ENCODE data around the gene CDC6. TPM values are rescaled to one million over a fixed set of nuclear protein-coding genes. Genes with fewer than 3 reads are reported as not detected.

CDC6 gene
- total RNA-seq, 1 donor = 28.5 TPM

DNA sequence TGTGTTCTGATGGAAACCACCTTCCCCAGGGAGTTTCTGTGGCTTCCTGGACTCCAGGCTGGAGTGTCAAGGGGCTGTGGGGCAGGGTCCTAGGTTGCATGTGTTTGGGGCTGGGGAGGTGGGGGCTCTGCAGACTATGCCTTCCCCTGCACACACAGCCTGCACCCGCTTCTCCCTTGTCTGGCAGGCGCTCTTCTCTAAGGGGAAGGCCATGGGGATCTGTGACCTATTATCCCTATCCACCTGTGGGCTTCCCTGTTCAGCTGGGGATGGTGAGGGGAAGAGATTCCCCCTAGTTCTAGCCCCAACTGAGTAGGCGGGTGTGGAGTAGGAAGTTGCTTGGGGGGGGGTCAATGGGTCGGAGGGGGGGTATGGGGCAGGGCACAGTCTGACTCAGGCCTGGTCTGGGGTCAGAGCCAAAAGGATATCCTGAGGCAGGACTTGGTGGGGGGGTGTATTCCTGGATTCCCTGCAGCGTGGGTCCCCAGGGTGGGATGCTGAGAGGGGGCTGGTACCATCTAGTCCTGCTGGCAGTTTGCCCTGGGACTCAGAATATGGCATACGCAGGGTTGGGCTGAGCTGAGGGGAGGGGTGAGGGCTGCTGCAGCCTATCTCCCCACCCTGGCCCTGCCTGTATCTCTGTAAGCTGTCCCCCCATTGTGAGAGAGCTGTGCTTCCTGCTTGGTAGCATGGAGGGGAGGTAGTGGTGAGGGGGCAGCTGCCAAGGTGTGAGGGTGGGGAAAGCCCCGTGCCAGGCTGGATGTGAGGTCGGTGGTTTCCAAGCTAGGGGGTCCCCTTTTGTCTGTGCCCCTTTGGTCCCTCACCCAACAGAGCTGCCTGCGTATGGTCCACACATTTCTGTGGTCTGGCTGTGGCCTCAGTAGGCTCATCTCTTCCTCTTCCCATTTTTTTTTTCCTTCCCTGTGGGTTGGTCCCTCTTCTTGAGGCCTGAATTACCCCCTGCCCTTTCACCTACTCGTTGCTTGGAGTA is 36.0 kb downstream of the CDC6 start:
- TF ChIP-seq, protein P1, sequence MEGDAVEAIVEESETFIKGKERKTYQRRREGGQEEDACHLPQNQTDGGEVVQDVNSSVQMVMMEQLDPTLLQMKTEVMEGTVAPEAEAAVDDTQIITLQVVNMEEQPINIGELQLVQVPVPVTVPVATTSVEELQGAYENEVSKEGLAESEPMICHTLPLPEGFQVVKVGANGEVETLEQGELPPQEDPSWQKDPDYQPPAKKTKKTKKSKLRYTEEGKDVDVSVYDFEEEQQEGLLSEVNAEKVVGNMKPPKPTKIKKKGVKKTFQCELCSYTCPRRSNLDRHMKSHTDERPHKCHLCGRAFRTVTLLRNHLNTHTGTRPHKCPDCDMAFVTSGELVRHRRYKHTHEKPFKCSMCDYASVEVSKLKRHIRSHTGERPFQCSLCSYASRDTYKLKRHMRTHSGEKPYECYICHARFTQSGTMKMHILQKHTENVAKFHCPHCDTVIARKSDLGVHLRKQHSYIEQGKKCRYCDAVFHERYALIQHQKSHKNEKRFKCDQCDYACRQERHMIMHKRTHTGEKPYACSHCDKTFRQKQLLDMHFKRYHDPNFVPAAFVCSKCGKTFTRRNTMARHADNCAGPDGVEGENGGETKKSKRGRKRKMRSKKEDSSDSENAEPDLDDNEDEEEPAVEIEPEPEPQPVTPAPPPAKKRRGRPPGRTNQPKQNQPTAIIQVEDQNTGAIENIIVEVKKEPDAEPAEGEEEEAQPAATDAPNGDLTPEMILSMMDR (IDR thresholded peaks at IDR 0.05; ENCODE audit: insufficient read depth, low read depth, low read length) = no peak
- H3K4me3 ChIP-seq (ENCODE audit: low read depth, low read length) = no peak overlapping the region
- no peak for DNase-seq (ENCODE audit: low read depth)

DNA sequence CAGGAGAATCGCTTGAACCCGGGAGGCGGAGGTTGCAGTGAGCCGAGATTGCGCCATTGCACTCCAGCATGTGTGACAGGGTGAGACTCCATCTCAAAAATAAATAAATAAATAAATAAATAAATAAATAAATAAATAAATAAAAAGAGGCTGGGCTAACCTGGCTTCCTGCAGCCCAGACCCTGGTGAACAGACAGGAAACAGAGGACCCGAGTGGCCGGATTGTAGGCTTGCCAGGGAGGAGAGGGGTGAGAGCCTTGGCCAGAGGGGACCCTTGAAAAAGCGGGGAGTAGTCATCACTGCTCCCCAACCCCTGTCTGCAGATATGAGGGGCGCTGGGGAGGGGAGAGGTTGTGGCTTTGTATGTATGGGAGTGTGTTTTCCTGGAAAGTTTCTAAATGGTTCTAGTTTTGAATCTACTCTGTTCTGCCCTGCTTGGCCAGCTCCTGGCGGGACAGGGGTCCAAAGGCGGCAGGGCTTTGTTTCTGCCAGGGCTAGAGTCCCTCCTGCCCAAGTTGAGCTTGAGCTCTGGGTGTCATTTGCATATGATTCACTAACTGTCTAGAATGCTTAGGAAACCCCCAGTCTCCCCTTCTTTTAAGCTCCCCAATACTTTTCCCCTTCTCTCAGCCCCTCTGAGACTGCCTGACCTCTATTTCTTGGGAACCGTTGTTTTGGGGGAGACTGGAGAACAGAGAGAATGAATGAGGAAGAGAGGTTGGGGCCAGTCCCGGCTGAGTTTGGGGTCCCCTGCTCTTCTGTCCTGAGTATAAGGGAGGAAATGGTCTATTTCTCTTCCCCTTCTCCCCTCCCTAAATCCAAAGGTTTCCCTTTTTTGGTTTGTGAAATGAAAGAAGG is 37.7 kb downstream of the CDC6 start:
- DNase-seq (ENCODE audit: low read depth) = no peak
- TF ChIP-seq, protein P1 (IDR thresholded peaks at IDR 0.05; ENCODE audit: insufficient read depth, low read depth, low read length) = no peak

DNA sequence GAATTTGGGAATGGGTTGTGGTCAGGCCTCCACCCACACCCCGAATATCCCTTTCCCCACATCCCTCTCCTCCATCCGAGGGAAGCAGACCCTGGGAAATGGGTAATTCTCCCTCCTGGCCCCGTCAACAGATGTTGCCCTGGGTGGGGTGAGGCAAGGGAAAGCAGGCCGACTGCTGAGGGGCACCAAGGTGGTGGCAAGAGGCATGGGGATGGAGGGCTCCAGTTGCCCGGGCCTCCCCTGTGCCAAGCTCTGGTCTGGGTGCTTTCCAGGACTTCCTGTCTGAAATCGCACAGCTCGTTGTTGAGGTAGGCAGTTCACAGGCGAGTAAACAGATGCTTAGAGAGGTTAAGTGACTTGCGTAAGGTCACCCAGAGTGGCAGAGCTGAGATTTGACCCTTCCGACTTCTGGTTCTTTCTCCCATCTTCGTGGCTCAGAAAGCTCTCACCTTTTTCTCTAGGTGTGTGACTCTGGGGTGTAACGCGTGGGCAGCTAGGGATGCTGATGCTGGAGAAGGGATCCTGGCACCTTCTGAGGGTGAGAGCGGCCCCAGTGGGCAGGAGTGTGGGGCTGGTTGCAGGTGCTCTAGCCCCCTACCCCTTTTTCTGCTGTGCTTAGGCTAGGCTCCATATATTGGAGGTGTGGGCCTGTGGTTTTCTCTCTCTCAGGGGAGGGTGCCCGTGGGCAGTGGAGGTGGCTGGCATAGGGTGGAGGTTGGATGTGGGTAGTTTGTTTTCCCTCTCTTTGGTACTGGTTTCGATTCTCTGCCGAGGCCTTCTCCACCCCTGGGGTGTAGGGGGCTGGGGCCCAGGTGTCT is 38.5 kb downstream of the CDC6 start:
- TF ChIP-seq, protein P1 (IDR thresholded peaks at IDR 0.05; ENCODE audit: insufficient read depth, low read depth, low read length) = no peak
- DNase-seq (ENCODE audit: low read depth) = no peak
- H3K4me3 ChIP-seq (ENCODE audit: low read depth, low read length) = no peak overlapping the region

More for the DNA sequence above, 37.7 kb downstream of the CDC6 start:
- H3K4me3 ChIP-seq (ENCODE audit: low read depth, low read length) = no peak overlapping the region

DNA sequence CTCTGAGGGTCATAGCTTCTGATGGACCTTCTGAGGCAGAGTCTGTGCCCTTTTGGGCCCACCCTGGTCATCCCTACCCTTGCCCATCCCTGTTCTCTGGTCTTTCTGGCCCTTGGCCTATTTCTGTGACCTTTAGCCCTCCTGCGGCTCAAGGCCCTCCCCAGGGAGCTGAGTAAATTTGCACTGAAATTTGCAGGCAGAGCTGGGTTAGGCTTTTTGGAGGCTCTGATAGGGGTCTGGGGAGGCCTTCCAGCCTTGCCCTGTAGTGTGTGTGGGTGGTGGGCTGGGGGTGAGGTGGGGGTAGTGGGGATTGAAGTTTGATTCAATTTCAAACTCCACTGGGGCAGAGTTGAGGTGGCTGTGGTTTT is 39.1 kb downstream of the CDC6 start:
- TF ChIP-seq, protein P1 (IDR thresholded peaks at IDR 0.05; ENCODE audit: insufficient read depth, low read depth, low read length) = no peak
- DNase-seq (ENCODE audit: low read depth) = no peak
- no peak overlapping the region for H3K4me3 ChIP-seq (ENCODE audit: low read depth, low read length)

DNA sequence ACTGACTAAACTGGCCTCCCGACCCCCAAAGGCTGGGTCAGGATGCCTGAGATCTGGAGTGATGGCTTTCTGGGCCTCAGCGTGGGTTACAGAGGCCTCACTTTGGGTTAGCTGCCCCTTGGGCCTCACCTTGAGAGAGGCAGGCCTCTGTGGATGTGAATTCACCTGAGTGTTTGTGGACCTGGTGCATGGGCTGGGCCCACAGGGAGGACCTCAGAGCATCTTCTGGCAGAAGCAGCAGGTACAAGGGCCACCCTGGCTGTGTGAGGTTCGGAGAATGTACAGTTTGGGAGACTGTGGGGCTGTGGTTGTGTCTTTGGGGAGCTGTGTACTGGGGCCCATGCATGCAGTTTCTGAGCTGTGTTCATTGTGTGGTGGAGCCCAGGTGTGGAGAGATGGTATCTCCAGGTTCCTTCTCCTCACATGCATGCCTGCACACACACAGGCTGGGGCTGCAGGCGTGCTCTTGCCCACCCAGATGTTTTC is 39.6 kb downstream of the CDC6 start:
- no peak overlapping the region for H3K4me3 ChIP-seq (ENCODE audit: low read depth, low read length)
- no peak for DNase-seq (ENCODE audit: low read depth)
- TF ChIP-seq, protein P1 (IDR thresholded peaks at IDR 0.05; ENCODE audit: insufficient read depth, low read depth, low read length) = no peak

All from fibroblast of villous mesenchyme (primary cell).